ENCODE results near the gene SRC. TPM values are rescaled to one million over a fixed set of nuclear protein-coding genes. Genes with fewer than 3 reads are reported as not detected.

SRC gene
- total RNA-seq, 1 experiment from 2014 or later = 197 TPM

- ChIA-PET CTCF (interaction anchor here (1.2 kb wide), 1 partner anchor 23 kb away, joined by 6 read pairs; no protein-coding TSS in a partner anchor), POLR2A (no interaction called here)
- Mint-ChIP-seq H3K9me3 (ENCODE audit: unreplicated experiment) (no peaks in the 10 kb centered on the region), H3K27ac (ENCODE audit: unreplicated experiment) (peak overlapping the region; percentile 33), H3K36me3 (ENCODE audit: insufficient read depth, unreplicated experiment) (peaks cover 12% of the 10 kb centered on the region), H3K4me3 (ENCODE audit: unreplicated experiment) (no peak overlapping the region), H3K4me1 (ENCODE audit: low read depth, unreplicated experiment) (peaks cover 35% of the 10 kb centered on the region), H3K27me3 (ENCODE audit: insufficient read depth, unreplicated experiment) (no peaks in the 10 kb centered on the region)
- peak in 1 of 2 experiments; percentile 44 for DNase-seq
- Histone ChIP-seq H3K4me1 (peaks cover 26% of the 10 kb centered on the region), H3K4me3 (ENCODE audit: low read depth, low read length) (no peak overlapping the region), H3K9me3 (no peaks in the 10 kb centered on the region), H3K36me3 (ENCODE audit: control insufficient read depth, insufficient read depth, low read length) (peaks cover 9% of the 10 kb centered on the region), H3K27me3 (replicated peaks; ENCODE audit: control insufficient read depth, insufficient read depth, low read length) (no peaks in the 10 kb centered on the region)
- BruUV-seq (replicated peaks) = no TSS peak
- TF ChIP-seq CTCF (IDR thresholded peaks at IDR 0.05; ENCODE audit: insufficient read depth in 1 of 2, low read depth in 1 of 2, low read length in 1 of 2, severe bottlenecking in 1 of 2, unreplicated experiment in 1 of 2) = no peak
- intact Hi-C loops (cut with micrococcal nuclease; ENCODE audit: unreplicated experiment) = no loop called here
Measured at GRCh38 chr20:37356961-37357371, 11.0 kb downstream of the SRC start.

GRCh38 chr20:37357481-37358365, 11.8 kb downstream of the SRC start:
- intact Hi-C loops (cut with micrococcal nuclease; ENCODE audit: unreplicated experiment) = no loop called here
- Histone ChIP-seq H3K9me3 (no peaks in the 10 kb centered on the region), H3K27me3 (replicated peaks; ENCODE audit: control insufficient read depth, insufficient read depth, low read length) (no peaks in the 10 kb centered on the region), H3K4me3 (ENCODE audit: low read depth, low read length) (no peak overlapping the region), H3K36me3 (ENCODE audit: control insufficient read depth, insufficient read depth, low read length) (peaks cover 9% of the 10 kb centered on the region), H3K4me1 (peaks cover 26% of the 10 kb centered on the region)
- DNase-seq = peak in 1 of 2 experiments; percentile 32
- no peak for TF ChIP-seq CTCF (IDR thresholded peaks at IDR 0.05; ENCODE audit: insufficient read depth in 1 of 2, low read depth in 1 of 2, low read length in 1 of 2, severe bottlenecking in 1 of 2, unreplicated experiment in 1 of 2)
- peak overlapping the region; percentile 33 for H3K27ac Mint-ChIP-seq (ENCODE audit: unreplicated experiment)
- ChIA-PET CTCF (interaction anchor here (1.2 kb wide), 1 partner anchor 22 kb away, joined by 6 read pairs; no protein-coding TSS in a partner anchor), POLR2A (no interaction called here)
- no peak overlapping the region for H3K4me3 Mint-ChIP-seq (ENCODE audit: unreplicated experiment)
- H3K36me3 Mint-ChIP-seq (ENCODE audit: insufficient read depth, unreplicated experiment) = peaks cover 12% of the 10 kb centered on the region
- H3K4me1 Mint-ChIP-seq (ENCODE audit: low read depth, unreplicated experiment) = peaks cover 32% of the 10 kb centered on the region
- H3K27me3 Mint-ChIP-seq (ENCODE audit: insufficient read depth, unreplicated experiment) = no peaks in the 10 kb centered on the region
- no peaks in the 10 kb centered on the region for H3K9me3 Mint-ChIP-seq (ENCODE audit: unreplicated experiment)
- no TSS peak for BruUV-seq (replicated peaks)

GRCh38 chr20:37358366-37359150, 12.6 kb downstream of the SRC start:
- no TSS peak for BruUV-seq (replicated peaks)
- H3K36me3 ChIP-seq (ENCODE audit: control insufficient read depth, insufficient read depth, low read length) = peaks cover 11% of the 10 kb centered on the region
- intact Hi-C loops (cut with micrococcal nuclease; ENCODE audit: unreplicated experiment) = no loop called here
- H3K4me3 ChIP-seq (ENCODE audit: low read depth, low read length) = no peak overlapping the region
- H3K27me3 ChIP-seq (replicated peaks; ENCODE audit: control insufficient read depth, insufficient read depth, low read length) = no peaks in the 10 kb centered on the region
- H3K9me3 ChIP-seq = no peaks in the 10 kb centered on the region
- POLR2A ChIA-PET = no interaction called here
- peaks cover 30% of the 10 kb centered on the region for H3K4me1 Mint-ChIP-seq (ENCODE audit: low read depth, unreplicated experiment)
- peaks cover 12% of the 10 kb centered on the region for H3K36me3 Mint-ChIP-seq (ENCODE audit: insufficient read depth, unreplicated experiment)
- peak overlapping the region; percentile 16 for H3K4me3 Mint-ChIP-seq (ENCODE audit: unreplicated experiment)
- no peaks in the 10 kb centered on the region for H3K9me3 Mint-ChIP-seq (ENCODE audit: unreplicated experiment)
- peak overlapping the region; percentile 74 for H3K27ac Mint-ChIP-seq (ENCODE audit: unreplicated experiment)
- TF ChIP-seq CTCF (IDR thresholded peaks at IDR 0.05; ENCODE audit: insufficient read depth in 1 of 2, low read depth in 1 of 2, low read length in 1 of 2, severe bottlenecking in 1 of 2, unreplicated experiment in 1 of 2) = no peak
- peaks cover 26% of the 10 kb centered on the region for H3K4me1 ChIP-seq
- H3K27me3 Mint-ChIP-seq (ENCODE audit: insufficient read depth, unreplicated experiment) = no peaks in the 10 kb centered on the region
- CTCF ChIA-PET = interaction anchor here (1.6 kb wide), 1 partner anchor 76 kb away, joined by 3 read pairs; no protein-coding TSS in a partner anchor
- peak in 1 of 2 experiments; percentile 46 for DNase-seq

All from Caco-2 (cell line).